ENCODE data around the gene MSI2.

DNA sequence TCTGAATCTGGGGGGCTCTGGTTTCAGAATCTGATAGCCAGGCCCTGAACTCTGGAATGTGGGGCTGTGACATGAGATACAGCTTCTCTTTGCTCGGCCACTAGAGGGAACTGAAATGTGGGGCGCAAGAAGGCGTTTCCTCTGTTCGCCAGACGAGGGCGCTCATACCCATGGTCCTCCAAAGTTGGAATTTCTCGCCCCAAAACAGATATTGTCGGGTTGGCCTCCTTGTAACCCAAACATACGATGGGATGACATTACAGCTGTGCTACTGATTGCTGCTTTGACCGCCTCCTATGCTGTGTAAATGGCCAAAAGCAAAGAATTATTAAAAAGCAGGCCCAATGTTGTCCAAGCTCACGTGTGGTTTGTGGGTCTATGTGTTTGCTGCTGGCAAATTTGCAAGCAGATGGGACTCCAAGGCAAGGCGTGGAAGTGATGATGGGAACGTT, 13.1 kb upstream of the MSI2 start:
- TF ChIP-seq, protein P1, sequence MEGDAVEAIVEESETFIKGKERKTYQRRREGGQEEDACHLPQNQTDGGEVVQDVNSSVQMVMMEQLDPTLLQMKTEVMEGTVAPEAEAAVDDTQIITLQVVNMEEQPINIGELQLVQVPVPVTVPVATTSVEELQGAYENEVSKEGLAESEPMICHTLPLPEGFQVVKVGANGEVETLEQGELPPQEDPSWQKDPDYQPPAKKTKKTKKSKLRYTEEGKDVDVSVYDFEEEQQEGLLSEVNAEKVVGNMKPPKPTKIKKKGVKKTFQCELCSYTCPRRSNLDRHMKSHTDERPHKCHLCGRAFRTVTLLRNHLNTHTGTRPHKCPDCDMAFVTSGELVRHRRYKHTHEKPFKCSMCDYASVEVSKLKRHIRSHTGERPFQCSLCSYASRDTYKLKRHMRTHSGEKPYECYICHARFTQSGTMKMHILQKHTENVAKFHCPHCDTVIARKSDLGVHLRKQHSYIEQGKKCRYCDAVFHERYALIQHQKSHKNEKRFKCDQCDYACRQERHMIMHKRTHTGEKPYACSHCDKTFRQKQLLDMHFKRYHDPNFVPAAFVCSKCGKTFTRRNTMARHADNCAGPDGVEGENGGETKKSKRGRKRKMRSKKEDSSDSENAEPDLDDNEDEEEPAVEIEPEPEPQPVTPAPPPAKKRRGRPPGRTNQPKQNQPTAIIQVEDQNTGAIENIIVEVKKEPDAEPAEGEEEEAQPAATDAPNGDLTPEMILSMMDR (IDR thresholded peaks at IDR 0.05): peak; percentile 96 to 99 (median 98)
- no peak for TF ChIP-seq POLR2A (IDR thresholded peaks at IDR 0.05)
- TF ChIP-seq POLR2AphosphoS5 (IDR thresholded peaks at IDR 0.05): peak in 1 of 4 donors; percentile 6
- no peak for TF ChIP-seq EP300 (IDR thresholded peaks at IDR 0.05)

Measured in sigmoid colon (tissue), 4 donors.